Esophagus muscularis mucosa (tissue), 4 donors: ENCODE measurements around the gene TM4SF18.

ENCODE experiments used
- EP300 ChIP-seq: sonication (generic); formaldehyde crosslinking; IDR thresholded peaks from one replicate; pipeline ENCODE4 v1.6.1; 2017; ENCODE audit warnings: antibody characterized with exemption
- POLR2A ChIP-seq: fragments of 450-650 bp; IDR thresholded peaks from one replicate; pipeline ENCODE4 v1.6.1; 2017; ENCODE audit warnings: antibody characterized with exemption, moderate library complexity, mild to moderate bottlenecking, low read depth
- POLR2AphosphoS5 ChIP-seq, 2 donors: sonication (generic); formaldehyde crosslinking; IDR thresholded peaks; one replicate each; pipeline ENCODE4 v1.6.1; 2017; ENCODE audit warnings: antibody characterized with exemption in 2 of 2
- TF ChIP-seq, protein P1 (sequence below), 3 experiments: fragments of 200-600 bp in 2 of 3; fragments of 450-650 bp in 1 of 3; sonication (generic) in 2 of 3; IDR thresholded peaks; one replicate each; pipeline ENCODE4 v1.5.1; 2017 to 2019; ENCODE audit warnings: antibody characterized with exemption in 3 of 3, mild to moderate bottlenecking in 2 of 3, moderate library complexity in 1 of 3

GRCh38 chr3:149339931-149340309, 6.5 kb upstream of the TM4SF18 start:
- TF ChIP-seq, protein P1, sequence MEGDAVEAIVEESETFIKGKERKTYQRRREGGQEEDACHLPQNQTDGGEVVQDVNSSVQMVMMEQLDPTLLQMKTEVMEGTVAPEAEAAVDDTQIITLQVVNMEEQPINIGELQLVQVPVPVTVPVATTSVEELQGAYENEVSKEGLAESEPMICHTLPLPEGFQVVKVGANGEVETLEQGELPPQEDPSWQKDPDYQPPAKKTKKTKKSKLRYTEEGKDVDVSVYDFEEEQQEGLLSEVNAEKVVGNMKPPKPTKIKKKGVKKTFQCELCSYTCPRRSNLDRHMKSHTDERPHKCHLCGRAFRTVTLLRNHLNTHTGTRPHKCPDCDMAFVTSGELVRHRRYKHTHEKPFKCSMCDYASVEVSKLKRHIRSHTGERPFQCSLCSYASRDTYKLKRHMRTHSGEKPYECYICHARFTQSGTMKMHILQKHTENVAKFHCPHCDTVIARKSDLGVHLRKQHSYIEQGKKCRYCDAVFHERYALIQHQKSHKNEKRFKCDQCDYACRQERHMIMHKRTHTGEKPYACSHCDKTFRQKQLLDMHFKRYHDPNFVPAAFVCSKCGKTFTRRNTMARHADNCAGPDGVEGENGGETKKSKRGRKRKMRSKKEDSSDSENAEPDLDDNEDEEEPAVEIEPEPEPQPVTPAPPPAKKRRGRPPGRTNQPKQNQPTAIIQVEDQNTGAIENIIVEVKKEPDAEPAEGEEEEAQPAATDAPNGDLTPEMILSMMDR (IDR thresholded peaks at IDR 0.05): no peak
- TF ChIP-seq POLR2AphosphoS5 (IDR thresholded peaks at IDR 0.05) (peak; percentile 82 to 84), POLR2A (no peak), EP300 (no peak)
